A549 (cell line): ENCODE measurements around the gene PLEKHH1. TPM values are rescaled to one million over a fixed set of nuclear protein-coding genes. Genes with fewer than 3 reads are reported as not detected.

Source experiments
- ATAC-seq, 2 experiments: fragments of 200-7000 bp in 1 of 2; fragments of >200 bp in 1 of 2; cut with Nextera tagmentation in 1 of 2; cut with Tn5 transposase in 1 of 2; 3 replicates each; pipeline versions ENCODE4 v1.8.0 to v1.9.1; 2018 to 2020; ENCODE audit warnings: mild to moderate bottlenecking in 1 of 2, moderate library complexity in 1 of 2
- CTCF ChIA-PET: fragments of 300-600 bp; sonication (Branson Sonifier 250); formaldehyde crosslinking; extraction: SDS; loops from one replicate; lab custom pipeline; 2021; ENCODE audit warnings: antibody characterized with exemption, inconsistent platforms; lab: Yijun Ruan, JAX
- POLR2A ChIA-PET: fragments of 350-600 bp; formaldehyde crosslinking; extraction: SDS; loops from one replicate; lab custom pipeline; 2021; ENCODE audit warnings: antibody characterized with exemption, inconsistent platforms; lab: Yijun Ruan, JAX
- DNase-seq, 2 experiments: peaks; one replicate each; pipeline versions ENCODE4 v3.0.0 to v3.0.0-alpha.2; 2011 to 2016; ENCODE audit warnings: low read depth in 1 of 2, low spot score in 1 of 2
- FAIRE-seq: peaks from 2 replicates; lab custom pipeline; 2011; peaks lifted over from hg19 to GRCh38; lab: Jason Lieb, UNC
- H3K27ac ChIP-seq, 2 experiments: fragments of >200 bp; sonication (Bioruptor Twin); formaldehyde crosslinking; 3 replicates each; pipeline ENCODE4 v1.5.1; 2016 to 2017
- H3K4me1 ChIP-seq: fragments of >200 bp; sonication (Bioruptor Twin); formaldehyde crosslinking; 3 replicates; pipeline ENCODE4 v1.6.1; 2016
- H3K4me2 ChIP-seq: fragments of >200 bp; sonication (Bioruptor Twin); formaldehyde crosslinking; 3 replicates; pipeline ENCODE4 v1.6.1; 2016
- H3K4me3 ChIP-seq: fragments of >200 bp; sonication (Bioruptor Twin); formaldehyde crosslinking; 3 replicates; pipeline ENCODE4 v1.5.1; 2016
- H3K9me3 ChIP-seq: fragments of >200 bp; sonication (Bioruptor Twin); formaldehyde crosslinking; 3 replicates; pipeline ENCODE4 v1.6.1; 2016
- ATOH8 ChIP-seq: fragments of 250-450 bp; sonication (Bioruptor Pico); IDR thresholded peaks from 2 replicates; pipeline ENCODE4 v1.5.0; 2020; ENCODE audit warnings: low read depth, mild to moderate bottlenecking, moderate library complexity
- BCL3 ChIP-seq: fragments of >200 bp; sonication (Bioruptor Twin); formaldehyde crosslinking; IDR thresholded peaks from 3 replicates; pipeline ENCODE4 v1.6.1; 2016
- CEBPB ChIP-seq, 2 experiments: fragments of >200 bp in 1 of 2; sonication (Bioruptor Twin) in 1 of 2; formaldehyde crosslinking in 1 of 2; IDR thresholded peaks; 2 replicates each; pipeline ENCODE4 v1.6.1; 2012 to 2016
- CHD2 ChIP-seq: fragments of 150-350 bp; IDR thresholded peaks from 2 replicates; pipeline ENCODE4 v1.6.1; 2014; ENCODE audit warnings: low read length; ENCODE audit not compliant: partially characterized antibody
- EHF ChIP-seq: fragments of 250-450 bp; sonication (Bioruptor Pico); IDR thresholded peaks from 2 replicates; pipeline ENCODE4 v1.5.0; 2020; ENCODE audit warnings: mild to moderate bottlenecking
- ESRRA ChIP-seq: fragments of 150-350 bp; IDR thresholded peaks from 2 replicates; pipeline ENCODE4 v1.6.1; 2014; ENCODE audit warnings: mild to moderate bottlenecking, low read length, borderline replicate concordance
- FOSB ChIP-seq: fragments of 250-450 bp; sonication (Bioruptor Pico); IDR thresholded peaks from 2 replicates; pipeline ENCODE4 v1.5.0; 2020; ENCODE audit warnings: mild to moderate bottlenecking, moderate library complexity
- GATA3 ChIP-seq: IDR thresholded peaks from 2 replicates; pipeline ENCODE4 v1.6.1; 2012; ENCODE audit warnings: borderline replicate concordance
- HDAC2 ChIP-seq: fragments of 200-600 bp; sonication (generic); IDR thresholded peaks from 2 replicates; pipeline ENCODE4 v1.6.1; 2016
- HMGXB4 ChIP-seq: fragments of 250-450 bp; sonication (Bioruptor Pico); IDR thresholded peaks from 2 replicates; pipeline ENCODE4 v1.5.0; 2021; ENCODE audit warnings: mild to moderate bottlenecking, moderate library complexity, borderline replicate concordance
- HOXB13 ChIP-seq: fragments of 250-450 bp; sonication (Bioruptor Pico); IDR thresholded peaks from 2 replicates; pipeline ENCODE4 v1.5.0; 2020; ENCODE audit warnings: low read depth, mild to moderate bottlenecking, moderate library complexity
- HOXB5 ChIP-seq: fragments of 250-450 bp; sonication (Bioruptor Pico); IDR thresholded peaks from 2 replicates; pipeline ENCODE4 v1.5.0; 2020; ENCODE audit warnings: mild to moderate bottlenecking, moderate library complexity
- JUN ChIP-seq, 2 experiments: fragments of >200 bp; sonication (Bioruptor Twin); formaldehyde crosslinking; IDR thresholded peaks; 2 replicates in 1 of 2; 3 replicates in 1 of 2; pipeline ENCODE4 v1.6.1; 2016 to 2017
- KDM1A ChIP-seq: fragments of 200-600 bp; sonication (generic); IDR thresholded peaks from 2 replicates; pipeline ENCODE4 v1.6.1; 2016; ENCODE audit warnings: low read depth, mild to moderate bottlenecking
- NFE2L2 ChIP-seq: fragments of 150-350 bp; conservative IDR thresholded peaks from 2 replicates; pipeline ENCODE4 v1.6.1; 2014; ENCODE audit warnings: low read length
- NPAS2 ChIP-seq: fragments of 250-450 bp; sonication (Bioruptor Pico); IDR thresholded peaks from 2 replicates; pipeline ENCODE4 v1.8.0; 2022; ENCODE audit warnings: mild to moderate bottlenecking, moderate library complexity, borderline replicate concordance
- NR3C1 ChIP-seq: fragments of >200 bp; sonication (Bioruptor Twin); formaldehyde crosslinking; IDR thresholded peaks from 3 replicates; pipeline ENCODE4 v1.6.1; 2017
- RAD21 ChIP-seq, 2 experiments: fragments of >200 bp in 1 of 2; sonication (Bioruptor Twin) in 1 of 2; formaldehyde crosslinking in 1 of 2; IDR thresholded peaks in 1 of 2; conservative IDR thresholded peaks in 1 of 2; 2 replicates in 1 of 2; 3 replicates in 1 of 2; pipeline ENCODE4 v1.6.1; 2012 to 2018; ENCODE audit warnings: inconsistent platforms in 1 of 2
- RNF2 ChIP-seq: fragments of 200-600 bp; sonication (generic); IDR thresholded peaks from 2 replicates; pipeline ENCODE4 v1.6.1; 2016; ENCODE audit warnings: low read depth, mild to moderate bottlenecking, antibody characterized with exemption, moderate library complexity, borderline replicate concordance
- SMC3 ChIP-seq: fragments of >200 bp; sonication (Bioruptor Twin); formaldehyde crosslinking; IDR thresholded peaks from 3 replicates; pipeline ENCODE4 v1.6.1; 2018; ENCODE audit warnings: inconsistent platforms
- TP53 ChIP-seq: fragments of 250-450 bp; sonication (Bioruptor Pico); IDR thresholded peaks from 2 replicates; pipeline ENCODE4 v1.5.0; 2021; ENCODE audit warnings: mild to moderate bottlenecking, moderate library complexity
- USF2 ChIP-seq: fragments of 450-650 bp; IDR thresholded peaks from 2 replicates; pipeline ENCODE4 v1.6.1; 2014; ENCODE audit warnings: antibody characterized with exemption
- ZC3H11A ChIP-seq: fragments of 450-650 bp; IDR thresholded peaks from 2 replicates; pipeline ENCODE4 v1.6.1; 2014; ENCODE audit warnings: antibody characterized with exemption, mild to moderate bottlenecking
- ZFP36 ChIP-seq: fragments of 450-650 bp; IDR thresholded peaks from 2 replicates; pipeline ENCODE4 v1.6.1; 2014; ENCODE audit warnings: borderline replicate concordance; ENCODE audit not compliant: partially characterized antibody
- WGBS: methylation state at CpG from one replicate; pipeline ENCODE4 v1.1.6; 2017; ENCODE audit errors: missing lambda C conversion rate; 5-methylcytosine and 5-hydroxymethylcytosine counted together
- polyA plus RNA-seq, 4 experiments: library from polyadenylated mRNA; depleted of rRNA in 3 of 4; stranded (reverse); fragments of >200 nt; fragmentation: RNase III in 1 of 4; extraction: RNeasy Plus Mini Kit Qiagen cat#74134 plus additional on column Dnase treatment in 1 of 4; gene quantifications; 2 replicates in 3 of 4; 3 replicates in 1 of 4; pipeline ENCODE4 v1.2.3, GENCODE V29; 2011 to 2017

PLEKHH1 gene
- polyA plus RNA-seq, 2 of the 4 experiments (the other 2 are of a cell fraction) = 3.5 to 5.1 TPM

DNA sequence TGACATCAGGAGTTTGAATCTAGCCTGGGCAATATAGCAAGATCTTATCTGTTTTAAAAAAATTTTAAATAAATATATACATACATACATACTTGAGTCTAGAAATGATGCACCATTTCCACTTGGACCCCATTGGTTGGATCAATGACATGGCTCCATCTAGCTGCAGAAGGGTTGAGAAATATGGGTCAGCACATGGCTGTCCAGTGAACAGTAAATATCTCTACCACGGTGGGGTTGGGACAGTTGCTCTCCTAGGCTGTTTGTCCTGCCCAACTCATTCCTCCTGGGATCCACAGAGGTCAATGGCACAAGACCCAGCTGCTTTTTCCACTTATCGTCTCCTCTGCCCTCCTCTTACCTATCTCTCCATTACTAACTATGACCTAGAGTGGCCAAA is 23.6 kb downstream of the PLEKHH1 start:
- Histone ChIP-seq H3K4me3 (no peak overlapping the region), H3K4me1 (peaks cover 9% of the 10 kb centered on the region; the same call in 1 of the 3 replicates), H3K4me2 (no peak overlapping the region), H3K27ac (no peak overlapping the region; a peak in 1 of 6 replicates), H3K9me3 (no peaks in the 10 kb centered on the region)
- no peak for FAIRE-seq
- CTCF ChIA-PET = interaction anchor here (2.7 to 31.9 kb wide), 4 partner anchors 15 to 133 kb away, joined by 15 to 517 read pairs (median 58); no protein-coding TSS in a partner anchor
- DNase-seq = no peak
- no peak for ATAC-seq
- TF ChIP-seq SMC3 = no peak
- no peak for TF ChIP-seq CEBPB (IDR thresholded peaks at IDR 0.05)
- no peak for TF ChIP-seq JUN (IDR thresholded peaks at IDR 0.05)
- TF ChIP-seq ESRRA = no peak
- TF ChIP-seq TP53 = no peak
- no peak for TF ChIP-seq NPAS2 (CRISPR knock-in tag)
- 53% methylated on average over 2 of the region's 2 CpGs for WGBS
- POLR2A ChIA-PET = no interaction called here

GRCh38 chr14:67557118-67557517 is 24.0 kb downstream of the PLEKHH1 start:
- FAIRE-seq = no peak
- peak; percentile 39 to 57; a peak in 4 of 6 replicates for ATAC-seq
- no peak overlapping the region; a peak in 1 of 6 replicates for H3K27ac ChIP-seq

More at GRCh38 chr14:67557118-67557517, 24.0 kb downstream of the PLEKHH1 start:
- WGBS = 77% methylated on average over 7 of the region's 7 CpGs
- ChIA-PET POLR2A (no interaction called here), CTCF (interaction anchor here (1.0 to 31.9 kb wide), 6 partner anchors 11 to 134 kb away, joined by 3 to 517 read pairs (median 18); no protein-coding TSS in a partner anchor)
- peak in 1 of 2 experiments; percentile 11 for DNase-seq
- TF ChIP-seq NFE2L2 (no peak), HOXB5 (no peak), CHD2 (no peak), ZC3H11A (no peak), HDAC2 (no peak), BCL3 (no peak), ATOH8 (CRISPR knock-in tag) (no peak), NR3C1 (no peak), KDM1A (no peak), HMGXB4 (CRISPR knock-in tag) (no peak), USF2 (no peak), GATA3 (no peak), TP53 (no peak), RAD21 (conservative IDR thresholded peaks at IDR 0.05 in 1 of 2, IDR thresholded peaks at IDR 0.05 in 1 of 2) (no peak), RNF2 (no peak), HOXB13 (CRISPR knock-in tag) (no peak), EHF (CRISPR knock-in tag) (no peak), ZFP36 (no peak), FOSB (CRISPR knock-in tag) (no peak)
- Histone ChIP-seq H3K4me3 (no peak overlapping the region), H3K4me2 (no peak overlapping the region), H3K4me1 (peaks cover 9% of the 10 kb centered on the region; the same call in 1 of the 3 replicates), H3K9me3 (no peaks in the 10 kb centered on the region)
